ENCODE measurements around the gene RASD1.

The RASD1 gene

GRCh38 chr17:17495536-17496188, 533 bp downstream of the RASD1 start:
- H4K12ac ChIP-seq (ENCODE audit: low read depth, low read length) = no peak overlapping the region
- no peak overlapping the region for H2BK12ac ChIP-seq (ENCODE audit: low read length)
- H2BK5ac ChIP-seq (ENCODE audit: low read depth, low read length, poor library complexity) = no peak overlapping the region
- no peak overlapping the region for H4K91ac ChIP-seq (ENCODE audit: low read depth, low read length)
- H3K79me2 ChIP-seq (ENCODE audit: control insufficient read depth, insufficient read depth, low read length, poor library complexity) = no peaks in the 10 kb centered on the region
- no CpG with 5 or more reads among the region's 65 CpGs for WGBS (ENCODE audit: extremely low coverage, insufficient coverage, insufficient read length)
- H3K36me3 ChIP-seq (ENCODE audit: control insufficient read depth in 1 of 2, insufficient read depth in 2 of 2, low read length in 2 of 2) = peaks cover 15 to 22% of the 10 kb centered on the region in 2 experiments
- no peak overlapping the region for H3K18ac ChIP-seq (ENCODE audit: low read length)
- H3K4me2 ChIP-seq (ENCODE audit: low read length) = peak overlapping the region; percentile 79
- H3K27me3 ChIP-seq (ENCODE audit: insufficient read depth, low read length) = peaks cover 17% of the 10 kb centered on the region
- no peak overlapping the region for H4K8ac ChIP-seq (ENCODE audit: low read depth, low read length)
- no peak overlapping the region for H3K23ac ChIP-seq (ENCODE audit: low read length)
- H3K27ac ChIP-seq (ENCODE audit: low read depth, low read length) = no peak overlapping the region
- H3K79me1 ChIP-seq (ENCODE audit: low read length) = no peaks in the 10 kb centered on the region
- H2AK5ac ChIP-seq (ENCODE audit: low read length) = no peak overlapping the region
- H2BK120ac ChIP-seq (ENCODE audit: insufficient read depth, low read length, poor library complexity) = no peak overlapping the region
- H3K14ac ChIP-seq (ENCODE audit: low read length) = no peak overlapping the region
- no peak overlapping the region for H2AFZ ChIP-seq (ENCODE audit: insufficient read depth, low read length, poor library complexity)
- H3K9me3 ChIP-seq (ENCODE audit: insufficient read depth, low read depth, low read length) = peaks cover 2% of the 10 kb centered on the region
- H3K4me3 ChIP-seq (ENCODE audit: low read depth, low read length) = peak overlapping the region; percentile 54
- peak in 1 of 2 donors; percentile 27 for DNase-seq
- no peak overlapping the region for H3K4ac ChIP-seq (ENCODE audit: low read depth, low read length)
- H3K4me1 ChIP-seq (ENCODE audit: control insufficient read depth in 1 of 2, insufficient read depth in 2 of 2, low read length in 2 of 2) = peaks cover 10 to 19% of the 10 kb centered on the region in 2 experiments
- no peak overlapping the region for H3K9ac ChIP-seq (ENCODE audit: low read length)

DNA sequence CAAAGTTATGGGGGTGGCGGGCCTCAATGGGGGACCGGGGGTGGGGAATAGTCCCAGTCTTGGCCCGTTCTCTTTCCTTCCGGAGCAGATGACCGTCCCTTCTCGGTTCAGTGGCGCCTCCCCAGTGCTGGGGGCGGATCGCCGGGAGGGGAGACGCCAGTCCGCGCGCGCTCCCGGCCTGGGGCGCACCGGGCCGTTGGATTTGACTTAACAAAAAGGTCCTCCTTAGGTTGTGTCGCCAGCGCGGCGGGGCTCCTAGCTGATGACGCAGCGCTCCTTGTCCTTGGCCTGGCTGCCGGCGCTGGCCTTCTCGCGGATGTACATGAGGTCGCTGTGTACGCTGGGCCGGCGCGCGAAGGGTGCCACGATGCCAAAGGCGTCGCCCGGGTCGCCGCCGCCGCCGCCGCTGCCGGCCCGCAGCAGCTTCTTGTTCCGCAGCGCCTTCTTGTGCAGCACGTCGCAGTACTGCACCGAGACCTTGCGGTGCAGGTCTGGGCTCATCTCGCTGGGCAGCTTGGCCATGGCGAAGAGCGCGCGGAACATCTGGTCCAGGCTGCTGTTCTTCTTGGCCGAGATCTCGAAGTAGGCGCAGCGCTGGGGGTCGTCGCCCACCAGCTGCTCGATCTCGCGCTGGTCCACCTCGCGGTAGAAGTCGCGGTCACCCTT, 1.2 kb downstream of the RASD1 start:
- Histone ChIP-seq H2BK120ac (ENCODE audit: insufficient read depth, low read length, poor library complexity) (no peak overlapping the region), H2BK5ac (ENCODE audit: low read depth, low read length, poor library complexity) (no peak overlapping the region), H3K27me3 (ENCODE audit: insufficient read depth, low read length) (peaks cover 17% of the 10 kb centered on the region), H3K4ac (ENCODE audit: low read depth, low read length) (no peak overlapping the region), H2AK5ac (ENCODE audit: low read length) (no peak overlapping the region), H3K9me3 (ENCODE audit: insufficient read depth, low read depth, low read length) (peaks cover 2% of the 10 kb centered on the region), H3K79me2 (ENCODE audit: control insufficient read depth, insufficient read depth, low read length, poor library complexity) (no peaks in the 10 kb centered on the region), H3K18ac (ENCODE audit: low read length) (no peak overlapping the region), H4K12ac (ENCODE audit: low read depth, low read length) (peak overlapping the region; percentile 0), H3K4me1 (ENCODE audit: control insufficient read depth in 1 of 2, insufficient read depth in 2 of 2, low read length in 2 of 2) (peaks cover 10 to 19% of the 10 kb centered on the region in 2 experiments), H4K8ac (ENCODE audit: low read depth, low read length) (no peak overlapping the region), H3K9ac (ENCODE audit: low read length) (no peak overlapping the region), H2BK12ac (ENCODE audit: low read length) (no peak overlapping the region), H3K79me1 (ENCODE audit: low read length) (no peaks in the 10 kb centered on the region), H4K91ac (ENCODE audit: low read depth, low read length) (no peak overlapping the region), H2AFZ (ENCODE audit: insufficient read depth, low read length, poor library complexity) (peak overlapping the region; percentile 40), H3K4me3 (ENCODE audit: low read depth, low read length) (peak overlapping the region; percentile 54), H3K23ac (ENCODE audit: low read length) (no peak overlapping the region), H3K27ac (ENCODE audit: low read depth, low read length) (no peak overlapping the region), H3K14ac (ENCODE audit: low read length) (no peak overlapping the region), H3K4me2 (ENCODE audit: low read length) (peak overlapping the region; percentile 61), H3K36me3 (ENCODE audit: control insufficient read depth in 1 of 2, insufficient read depth in 2 of 2, low read length in 2 of 2) (peaks cover 15 to 22% of the 10 kb centered on the region in 2 experiments)
- no CpG with 5 or more reads among the region's 71 CpGs for WGBS (ENCODE audit: extremely low coverage, insufficient coverage, insufficient read length)
- DNase-seq = peak; percentile 45 to 56

DNA sequence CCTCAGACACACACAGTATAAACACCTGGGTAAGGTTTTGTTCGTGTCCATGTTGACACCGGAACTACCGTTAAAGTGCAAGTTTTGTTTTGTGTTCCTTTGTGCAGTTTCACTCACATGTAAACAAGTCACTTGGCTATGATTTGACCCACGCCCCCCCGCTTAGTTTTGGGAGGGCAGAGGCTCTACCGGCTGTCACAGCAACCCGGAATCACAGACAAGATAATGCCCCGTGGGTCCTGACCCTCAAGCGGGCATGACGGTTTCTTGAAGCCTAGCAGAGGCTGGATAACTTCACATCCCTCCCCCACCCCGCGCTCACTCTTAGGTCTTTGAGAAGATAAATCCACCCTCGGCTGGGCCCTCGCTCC, 1.7 kb downstream of the RASD1 start:
- H3K4me2 ChIP-seq (ENCODE audit: low read length) = peak overlapping the region; percentile 61
- DNase-seq = peak in 1 of 2 donors; percentile 3
- no peak overlapping the region for H3K9ac ChIP-seq (ENCODE audit: low read length)
- no peaks in the 10 kb centered on the region for H3K79me1 ChIP-seq (ENCODE audit: low read length)
- no peak overlapping the region for H4K12ac ChIP-seq (ENCODE audit: low read depth, low read length)
- no peaks in the 10 kb centered on the region for H3K9me3 ChIP-seq (ENCODE audit: insufficient read depth, low read depth, low read length)
- no peak overlapping the region for H3K14ac ChIP-seq (ENCODE audit: low read length)
- no peak overlapping the region for H4K8ac ChIP-seq (ENCODE audit: low read depth, low read length)
- H3K4ac ChIP-seq (ENCODE audit: low read depth, low read length) = no peak overlapping the region
- H3K27ac ChIP-seq (ENCODE audit: low read depth, low read length) = no peak overlapping the region
- H2AK5ac ChIP-seq (ENCODE audit: low read length) = no peak overlapping the region
- no peaks in the 10 kb centered on the region for H3K79me2 ChIP-seq (ENCODE audit: control insufficient read depth, insufficient read depth, low read length, poor library complexity)
- H3K23ac ChIP-seq (ENCODE audit: low read length) = no peak overlapping the region
- H2AFZ ChIP-seq (ENCODE audit: insufficient read depth, low read length, poor library complexity) = no peak overlapping the region
- WGBS (ENCODE audit: extremely low coverage, insufficient coverage, insufficient read length) = no CpG with 5 or more reads among the region's 14 CpGs
- H3K4me1 ChIP-seq (ENCODE audit: control insufficient read depth in 1 of 2, insufficient read depth in 2 of 2, low read length in 2 of 2) = peaks cover 10 to 19% of the 10 kb centered on the region in 2 experiments
- no peak overlapping the region for H2BK5ac ChIP-seq (ENCODE audit: low read depth, low read length, poor library complexity)
- H3K36me3 ChIP-seq (ENCODE audit: control insufficient read depth in 1 of 2, insufficient read depth in 2 of 2, low read length in 2 of 2) = peaks cover 15 to 22% of the 10 kb centered on the region in 2 experiments
- no peak overlapping the region for H3K4me3 ChIP-seq (ENCODE audit: low read depth, low read length)
- no peak overlapping the region for H4K91ac ChIP-seq (ENCODE audit: low read depth, low read length)
- H3K18ac ChIP-seq (ENCODE audit: low read length) = no peak overlapping the region
- no peak overlapping the region for H2BK120ac ChIP-seq (ENCODE audit: insufficient read depth, low read length, poor library complexity)
- no peak overlapping the region for H2BK12ac ChIP-seq (ENCODE audit: low read length)
- peaks cover 17% of the 10 kb centered on the region for H3K27me3 ChIP-seq (ENCODE audit: insufficient read depth, low read length)

DNA sequence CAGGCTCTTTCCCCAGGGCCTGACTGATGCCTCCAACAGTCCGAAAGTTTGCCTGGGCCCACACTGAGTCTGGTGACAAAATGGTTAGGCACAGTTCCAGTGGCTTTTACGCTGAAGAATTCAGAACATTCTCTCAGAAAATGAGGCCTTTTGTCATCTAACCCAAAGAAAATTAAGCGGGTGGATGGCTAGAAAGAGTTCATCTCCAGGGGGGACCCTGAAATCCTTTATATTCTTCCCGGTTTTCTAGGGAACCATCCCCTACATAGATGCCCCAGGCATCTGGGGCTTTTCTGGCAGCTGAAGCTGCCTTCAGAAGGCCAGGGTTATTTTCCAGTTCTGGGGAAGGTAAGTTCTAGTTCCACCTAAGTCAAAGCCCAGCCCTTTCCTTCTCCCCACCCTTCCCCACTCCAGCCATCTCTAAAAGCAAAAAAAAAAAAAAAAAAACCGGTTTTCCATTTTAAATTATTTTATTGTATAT, 2.2 kb downstream of the RASD1 start:
- Histone ChIP-seq H3K14ac (ENCODE audit: low read length) (no peak overlapping the region), H3K4me1 (ENCODE audit: control insufficient read depth in 1 of 2, insufficient read depth in 2 of 2, low read length in 2 of 2) (peaks cover 10 to 19% of the 10 kb centered on the region in 2 experiments), H4K8ac (ENCODE audit: low read depth, low read length) (no peak overlapping the region), H2AK5ac (ENCODE audit: low read length) (no peak overlapping the region), H3K23ac (ENCODE audit: low read length) (no peak overlapping the region), H3K36me3 (ENCODE audit: control insufficient read depth in 1 of 2, insufficient read depth in 2 of 2, low read length in 2 of 2) (peaks cover 15 to 22% of the 10 kb centered on the region in 2 experiments), H3K79me2 (ENCODE audit: control insufficient read depth, insufficient read depth, low read length, poor library complexity) (no peaks in the 10 kb centered on the region), H3K27me3 (ENCODE audit: insufficient read depth, low read length) (peaks cover 17% of the 10 kb centered on the region), H3K79me1 (ENCODE audit: low read length) (no peaks in the 10 kb centered on the region), H4K12ac (ENCODE audit: low read depth, low read length) (no peak overlapping the region), H2BK5ac (ENCODE audit: low read depth, low read length, poor library complexity) (no peak overlapping the region), H3K18ac (ENCODE audit: low read length) (no peak overlapping the region), H3K4me2 (ENCODE audit: low read length) (no peak overlapping the region), H3K4ac (ENCODE audit: low read depth, low read length) (no peak overlapping the region), H2BK120ac (ENCODE audit: insufficient read depth, low read length, poor library complexity) (no peak overlapping the region), H2BK12ac (ENCODE audit: low read length) (no peak overlapping the region), H2AFZ (ENCODE audit: insufficient read depth, low read length, poor library complexity) (no peak overlapping the region), H3K27ac (ENCODE audit: low read depth, low read length) (no peak overlapping the region), H3K9ac (ENCODE audit: low read length) (no peak overlapping the region), H4K91ac (ENCODE audit: low read depth, low read length) (no peak overlapping the region), H3K4me3 (ENCODE audit: low read depth, low read length) (no peak overlapping the region), H3K9me3 (ENCODE audit: insufficient read depth, low read depth, low read length) (no peaks in the 10 kb centered on the region)
- no CpG with 5 or more reads among the region's 5 CpGs for WGBS (ENCODE audit: extremely low coverage, insufficient coverage, insufficient read length)
- no peak for DNase-seq

Data from trophoblast cell (in vitro differentiated cells and primary cell).